GM23338 (cell line): ENCODE data around the gene RAD51B. TPM values are rescaled to one million over a fixed set of nuclear protein-coding genes. Genes with fewer than 3 reads are reported as not detected.

Experiments used
- ATAC-seq: fragments of 200-7000 bp; cut with Tn5 transposase; 3 replicates; pipeline ENCODE4 v1.9.1; 2020
- DNase-seq: peaks from one replicate; pipeline ENCODE4 v3.0.0-alpha.2; 2015; ENCODE audit warnings: low spot score
- H2AFZ ChIP-seq: fragments of 200-600 bp; sonication (generic); 2 replicates; pipeline ENCODE4 v1.8.0; 2016; ENCODE audit warnings: antibody characterized with exemption, mild to moderate bottlenecking, moderate library complexity
- H3F3A ChIP-seq: fragments of 200-600 bp; sonication (generic); replicated peaks from 2 replicates; pipeline ENCODE4 v1.8.0; 2017; ENCODE audit warnings: antibody characterized with exemption, mixed run types, low read depth
- H3K27ac ChIP-seq: fragments of 200-600 bp; sonication (generic); 2 replicates; pipeline ENCODE4 v1.6.1; 2016; ENCODE audit warnings: low read depth
- H3K27me3 ChIP-seq: fragments of 200-600 bp; sonication (generic); 2 replicates; pipeline ENCODE4 v1.8.0; 2016; ENCODE audit warnings: mild to moderate bottlenecking, mixed run types, moderate library complexity; ENCODE audit not compliant: insufficient read depth
- H3K36me3 ChIP-seq: fragments of 200-600 bp; sonication (generic); 2 replicates; pipeline ENCODE4 v1.8.0; 2016; ENCODE audit warnings: mild to moderate bottlenecking; ENCODE audit not compliant: insufficient read depth
- H3K4me1 ChIP-seq: fragments of 200-600 bp; sonication (generic); 2 replicates; pipeline ENCODE4 v1.8.0; 2016; ENCODE audit warnings: mild to moderate bottlenecking, moderate library complexity; ENCODE audit not compliant: insufficient read depth
- H3K4me2 ChIP-seq: fragments of 200-600 bp; sonication (generic); 2 replicates; pipeline ENCODE4 v1.7.1; 2017; ENCODE audit warnings: mixed run types
- H3K4me3 ChIP-seq: fragments of 200-600 bp; sonication (generic); 2 replicates; pipeline ENCODE4 v1.6.1; 2016; ENCODE audit warnings: mixed run types
- H3K79me2 ChIP-seq: fragments of 200-600 bp; sonication (generic); replicated peaks from 2 replicates; pipeline ENCODE4 v1.8.0; 2017; ENCODE audit warnings: mild to moderate bottlenecking; ENCODE audit not compliant: insufficient read depth
- H3K9me2 ChIP-seq: fragments of 200-600 bp; sonication (generic); 2 replicates; pipeline ENCODE4 v1.8.0; 2017; ENCODE audit not compliant: insufficient read depth
- H4K20me1 ChIP-seq: fragments of 200-600 bp; sonication (generic); replicated peaks from 2 replicates; pipeline ENCODE4 v1.8.0; 2017; ENCODE audit warnings: mild to moderate bottlenecking; ENCODE audit not compliant: insufficient read depth
- H3K27ac Mint-ChIP-seq: 2 replicates; pipeline ENCODE4 v1.8.0; 2020; ENCODE audit warnings: inconsistent platforms, mild to moderate bottlenecking, moderate library complexity, mixed read lengths
- H3K27me3 Mint-ChIP-seq: 3 replicates; pipeline ENCODE4 v1.8.0; 2022; ENCODE audit warnings: low read depth, mild to moderate bottlenecking, moderate library complexity, mixed read lengths, inconsistent platforms; ENCODE audit not compliant: insufficient read depth, poor library complexity
- H3K36me3 Mint-ChIP-seq: 3 replicates; pipeline ENCODE4 v1.8.0; 2021; ENCODE audit warnings: low read depth, mild to moderate bottlenecking, inconsistent platforms, moderate library complexity, mixed read lengths
- H3K4me1 Mint-ChIP-seq: 3 replicates; pipeline ENCODE4 v1.8.0; 2020; ENCODE audit warnings: mild to moderate bottlenecking, inconsistent platforms, mixed read lengths
- H3K4me3 Mint-ChIP-seq: 3 replicates; pipeline ENCODE4 v1.8.0; 2021; ENCODE audit warnings: moderate library complexity, mild to moderate bottlenecking, inconsistent platforms, mixed read lengths
- H3K9me3 Mint-ChIP-seq: 3 replicates; pipeline ENCODE4 v1.8.0; 2020; ENCODE audit warnings: moderate library complexity, mild to moderate bottlenecking, inconsistent platforms, mixed read lengths
- CREB1 ChIP-seq: fragments of 250-450 bp; sonication (Bioruptor Pico); IDR thresholded peaks from 2 replicates; pipeline ENCODE4 v1.5.0; 2020; ENCODE audit warnings: low read depth, mild to moderate bottlenecking, moderate library complexity
- ETS1 ChIP-seq: IDR thresholded peaks from 2 replicates; pipeline ENCODE4 v1.6.1; 2016; ENCODE audit warnings: antibody characterized with exemption
- EZH2 ChIP-seq: fragments of 200-600 bp; sonication (generic); IDR thresholded peaks from one replicate; pipeline ENCODE4 v1.8.0; 2017; ENCODE audit warnings: antibody characterized with exemption, mild to moderate bottlenecking, low read depth; ENCODE audit not compliant: unreplicated experiment
- EZH2phosphoT487 ChIP-seq: fragments of 200-600 bp; sonication (generic); IDR thresholded peaks from one replicate; pipeline ENCODE4 v1.8.1; 2018; ENCODE audit warnings: antibody characterized with exemption; ENCODE audit not compliant: unreplicated experiment
- JUNB ChIP-seq: IDR thresholded peaks from one replicate; pipeline ENCODE4 v1.6.1; 2016; ENCODE audit warnings: antibody characterized with exemption; ENCODE audit not compliant: unreplicated experiment
- NANOG ChIP-seq: IDR thresholded peaks from 2 replicates; pipeline ENCODE4 v1.6.1; 2016; ENCODE audit warnings: antibody characterized with exemption, borderline replicate concordance
- POLR2AphosphoS5 ChIP-seq: IDR thresholded peaks from 2 replicates; pipeline ENCODE4 v1.6.1; 2016; ENCODE audit warnings: antibody characterized with exemption, low read depth
- REST ChIP-seq: IDR thresholded peaks from one replicate; pipeline ENCODE4 v1.6.1; 2018; ENCODE audit warnings: antibody characterized with exemption; ENCODE audit not compliant: unreplicated experiment
- STAT1 ChIP-seq: IDR thresholded peaks from one replicate; pipeline ENCODE4 v1.6.1; 2016; ENCODE audit warnings: antibody characterized with exemption; ENCODE audit not compliant: unreplicated experiment
- ZNF114 ChIP-seq: fragments of 250-450 bp; sonication (Bioruptor Pico); IDR thresholded peaks from 2 replicates; pipeline ENCODE4 v1.5.0; 2020; ENCODE audit warnings: mild to moderate bottlenecking, moderate library complexity
- ZNF331 ChIP-seq: fragments of 250-450 bp; sonication (Bioruptor Pico); IDR thresholded peaks from 2 replicates; pipeline ENCODE4 v1.5.0; 2020; ENCODE audit warnings: low read depth, mild to moderate bottlenecking, moderate library complexity
- polyA plus RNA-seq: library from polyadenylated mRNA; unstranded; fragments of >200 nt; fragmentation: Nextera tagmentation; extraction: Ambion mirVana; gene quantifications from 2 replicates; pipeline ENCODE4 v1.2.1, GENCODE V29; 2016
- total RNA-seq: library from RNA; depleted of rRNA; stranded (reverse); fragments of >200 nt; shearing (Covaris generic); gene quantifications from 2 replicates; pipeline ENCODE4 v1.2.3, GENCODE V29; 2014
- TF ChIP-seq, protein P1 (sequence below): fragments of 250-450 bp; sonication (Bioruptor Pico); IDR thresholded peaks from 2 replicates; pipeline ENCODE4 v1.5.0; 2020; ENCODE audit warnings: mild to moderate bottlenecking, moderate library complexity
- TF ChIP-seq, protein P2 (sequence below), 2 experiments: fragments of 200-600 bp in 1 of 2; sonication (generic) in 1 of 2; conservative IDR thresholded peaks; 2 replicates each; pipeline versions ENCODE4 v1.5.1 to v1.6.1; 2016 to 2017; ENCODE audit warnings: antibody characterized with exemption in 2 of 2, low read depth in 2 of 2, mild to moderate bottlenecking in 2 of 2, moderate library complexity in 1 of 2

Gene RAD51B
- total and polyA plus RNA-seq, 2 experiments from 2014 or later = 15.7 to 29.1 TPM

DNA sequence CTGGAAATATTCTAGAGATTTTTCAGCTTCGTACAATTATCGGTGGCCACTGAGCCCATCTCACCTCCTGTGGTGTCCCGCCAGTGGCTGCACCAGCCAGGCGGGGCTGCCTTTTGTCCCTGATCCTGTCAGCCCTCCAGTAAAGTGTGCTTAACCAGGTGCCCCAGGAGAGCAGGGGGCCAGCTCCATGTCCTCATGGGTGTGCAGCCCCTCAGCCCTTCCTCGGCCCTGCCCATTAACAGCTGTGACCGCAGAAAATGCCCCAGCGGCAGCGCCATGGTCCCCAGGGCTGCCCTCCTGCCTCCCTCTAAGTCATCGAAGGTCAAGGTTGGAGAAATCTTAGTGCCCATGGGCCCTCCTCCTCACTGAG lies 784.8 kb downstream of the RAD51B start:
- Histone ChIP-seq H3K4me3 (no peak overlapping the region), H3K4me1 (peaks cover 10% of the 10 kb centered on the region; the same call in 1 of the 2 replicates), H4K20me1 (no peaks in the 10 kb centered on the region), H3K4me2 (no peak overlapping the region), H3K27ac (no peak overlapping the region), H3K27me3 (no peaks in the 10 kb centered on the region), H3K36me3 (no peaks in the 10 kb centered on the region), H2AFZ (no peak overlapping the region), H3F3A (no peaks in the 10 kb centered on the region), H3K79me2 (no peaks in the 10 kb centered on the region), H3K9me2 (peaks cover 6% of the 10 kb centered on the region)
- Mint-ChIP-seq H3K4me1 (peaks cover 15% of the 10 kb centered on the region), H3K36me3 (peaks cover 7% of the 10 kb centered on the region), H3K9me3 (peaks cover 15% of the 10 kb centered on the region), H3K27me3 (no peaks in the 10 kb centered on the region), H3K4me3 (no peak overlapping the region), H3K27ac (no peak overlapping the region)
- ATAC-seq (no peak), DNase-seq (no peak)
- TF ChIP-seq, protein P1, sequence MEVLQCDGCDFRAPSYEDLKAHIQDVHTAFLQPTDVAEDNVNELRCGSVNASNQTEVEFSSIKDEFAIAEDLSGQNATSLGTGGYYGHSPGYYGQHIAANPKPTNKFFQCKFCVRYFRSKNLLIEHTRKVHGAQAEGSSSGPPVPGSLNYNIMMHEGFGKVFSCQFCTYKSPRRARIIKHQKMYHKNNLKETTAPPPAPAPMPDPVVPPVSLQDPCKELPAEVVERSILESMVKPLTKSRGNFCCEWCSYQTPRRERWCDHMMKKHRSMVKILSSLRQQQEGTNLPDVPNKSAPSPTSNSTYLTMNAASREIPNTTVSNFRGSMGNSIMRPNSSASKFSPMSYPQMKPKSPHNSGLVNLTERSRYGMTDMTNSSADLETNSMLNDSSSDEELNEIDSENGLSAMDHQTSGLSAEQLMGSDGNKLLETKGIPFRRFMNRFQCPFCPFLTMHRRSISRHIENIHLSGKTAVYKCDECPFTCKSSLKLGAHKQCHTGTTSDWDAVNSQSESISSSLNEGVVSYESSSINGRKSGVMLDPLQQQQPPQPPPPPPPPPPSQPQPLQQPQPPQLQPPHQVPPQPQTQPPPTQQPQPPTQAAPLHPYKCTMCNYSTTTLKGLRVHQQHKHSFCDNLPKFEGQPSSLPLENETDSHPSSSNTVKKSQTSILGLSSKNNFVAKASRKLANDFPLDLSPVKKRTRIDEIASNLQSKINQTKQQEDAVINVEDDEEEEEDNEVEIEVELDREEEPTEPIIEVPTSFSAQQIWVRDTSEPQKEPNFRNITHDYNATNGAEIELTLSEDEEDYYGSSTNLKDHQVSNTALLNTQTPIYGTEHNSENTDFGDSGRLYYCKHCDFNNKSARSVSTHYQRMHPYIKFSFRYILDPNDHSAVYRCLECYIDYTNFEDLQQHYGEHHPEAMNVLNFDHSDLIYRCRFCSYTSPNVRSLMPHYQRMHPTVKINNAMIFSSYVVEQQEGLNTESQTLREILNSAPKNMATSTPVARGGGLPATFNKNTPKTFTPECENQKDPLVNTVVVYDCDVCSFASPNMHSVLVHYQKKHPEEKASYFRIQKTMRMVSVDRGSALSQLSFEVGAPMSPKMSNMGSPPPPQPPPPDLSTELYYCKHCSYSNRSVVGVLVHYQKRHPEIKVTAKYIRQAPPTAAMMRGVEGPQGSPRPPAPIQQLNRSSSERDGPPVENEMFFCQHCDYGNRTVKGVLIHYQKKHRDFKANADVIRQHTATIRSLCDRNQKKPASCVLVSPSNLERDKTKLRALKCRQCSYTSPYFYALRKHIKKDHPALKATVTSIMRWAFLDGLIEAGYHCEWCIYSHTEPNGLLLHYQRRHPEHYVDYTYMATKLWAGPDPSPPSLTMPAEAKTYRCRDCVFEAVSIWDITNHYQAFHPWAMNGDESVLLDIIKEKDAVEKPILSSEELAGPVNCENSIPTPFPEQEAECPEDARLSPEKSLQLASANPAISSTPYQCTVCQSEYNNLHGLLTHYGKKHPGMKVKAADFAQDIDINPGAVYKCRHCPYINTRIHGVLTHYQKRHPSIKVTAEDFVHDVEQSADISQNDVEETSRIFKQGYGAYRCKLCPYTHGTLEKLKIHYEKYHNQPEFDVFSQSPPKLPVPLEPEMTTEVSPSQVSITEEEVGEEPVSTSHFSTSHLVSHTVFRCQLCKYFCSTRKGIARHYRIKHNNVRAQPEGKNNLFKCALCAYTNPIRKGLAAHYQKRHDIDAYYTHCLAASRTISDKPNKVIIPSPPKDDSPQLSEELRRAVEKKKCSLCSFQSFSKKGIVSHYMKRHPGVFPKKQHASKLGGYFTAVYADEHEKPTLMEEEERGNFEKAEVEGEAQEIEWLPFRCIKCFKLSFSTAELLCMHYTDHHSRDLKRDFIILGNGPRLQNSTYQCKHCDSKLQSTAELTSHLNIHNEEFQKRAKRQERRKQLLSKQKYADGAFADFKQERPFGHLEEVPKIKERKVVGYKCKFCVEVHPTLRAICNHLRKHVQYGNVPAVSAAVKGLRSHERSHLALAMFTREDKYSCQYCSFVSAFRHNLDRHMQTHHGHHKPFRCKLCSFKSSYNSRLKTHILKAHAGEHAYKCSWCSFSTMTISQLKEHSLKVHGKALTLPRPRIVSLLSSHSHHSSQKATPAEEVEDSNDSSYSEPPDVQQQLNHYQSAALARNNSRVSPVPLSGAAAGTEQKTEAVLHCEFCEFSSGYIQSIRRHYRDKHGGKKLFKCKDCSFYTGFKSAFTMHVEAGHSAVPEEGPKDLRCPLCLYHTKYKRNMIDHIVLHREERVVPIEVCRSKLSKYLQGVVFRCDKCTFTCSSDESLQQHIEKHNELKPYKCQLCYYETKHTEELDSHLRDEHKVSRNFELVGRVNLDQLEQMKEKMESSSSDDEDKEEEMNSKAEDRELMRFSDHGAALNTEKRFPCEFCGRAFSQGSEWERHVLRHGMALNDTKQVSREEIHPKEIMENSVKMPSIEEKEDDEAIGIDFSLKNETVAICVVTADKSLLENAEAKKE (CRISPR knock-in tag) = no peak
- TF ChIP-seq STAT1 (no peak), CREB1 (CRISPR knock-in tag) (no peak), EZH2phosphoT487 (no peak), EZH2 (no peak), ETS1 (no peak), NANOG (no peak), JUNB (no peak), ZNF331 (no peak), REST (no peak), ZNF114 (no peak), POLR2AphosphoS5 (no peak)
- TF ChIP-seq, protein P2, sequence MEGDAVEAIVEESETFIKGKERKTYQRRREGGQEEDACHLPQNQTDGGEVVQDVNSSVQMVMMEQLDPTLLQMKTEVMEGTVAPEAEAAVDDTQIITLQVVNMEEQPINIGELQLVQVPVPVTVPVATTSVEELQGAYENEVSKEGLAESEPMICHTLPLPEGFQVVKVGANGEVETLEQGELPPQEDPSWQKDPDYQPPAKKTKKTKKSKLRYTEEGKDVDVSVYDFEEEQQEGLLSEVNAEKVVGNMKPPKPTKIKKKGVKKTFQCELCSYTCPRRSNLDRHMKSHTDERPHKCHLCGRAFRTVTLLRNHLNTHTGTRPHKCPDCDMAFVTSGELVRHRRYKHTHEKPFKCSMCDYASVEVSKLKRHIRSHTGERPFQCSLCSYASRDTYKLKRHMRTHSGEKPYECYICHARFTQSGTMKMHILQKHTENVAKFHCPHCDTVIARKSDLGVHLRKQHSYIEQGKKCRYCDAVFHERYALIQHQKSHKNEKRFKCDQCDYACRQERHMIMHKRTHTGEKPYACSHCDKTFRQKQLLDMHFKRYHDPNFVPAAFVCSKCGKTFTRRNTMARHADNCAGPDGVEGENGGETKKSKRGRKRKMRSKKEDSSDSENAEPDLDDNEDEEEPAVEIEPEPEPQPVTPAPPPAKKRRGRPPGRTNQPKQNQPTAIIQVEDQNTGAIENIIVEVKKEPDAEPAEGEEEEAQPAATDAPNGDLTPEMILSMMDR (conservative IDR thresholded peaks at IDR 0.05; ENCODE audit: low read depth in 2 of 2) = no peak
